HG03039 (cell line): ENCODE data around the gene PCGF2.

Experiments used
- ATAC-seq: cut with Tn5 transposase; IDR thresholded peaks from one replicate; pipeline ENCODE4 v1.9.1; 2021; ENCODE audit warnings: mild to moderate bottlenecking, moderate library complexity; ENCODE audit not compliant: unreplicated experiment

Gene PCGF2

DNA sequence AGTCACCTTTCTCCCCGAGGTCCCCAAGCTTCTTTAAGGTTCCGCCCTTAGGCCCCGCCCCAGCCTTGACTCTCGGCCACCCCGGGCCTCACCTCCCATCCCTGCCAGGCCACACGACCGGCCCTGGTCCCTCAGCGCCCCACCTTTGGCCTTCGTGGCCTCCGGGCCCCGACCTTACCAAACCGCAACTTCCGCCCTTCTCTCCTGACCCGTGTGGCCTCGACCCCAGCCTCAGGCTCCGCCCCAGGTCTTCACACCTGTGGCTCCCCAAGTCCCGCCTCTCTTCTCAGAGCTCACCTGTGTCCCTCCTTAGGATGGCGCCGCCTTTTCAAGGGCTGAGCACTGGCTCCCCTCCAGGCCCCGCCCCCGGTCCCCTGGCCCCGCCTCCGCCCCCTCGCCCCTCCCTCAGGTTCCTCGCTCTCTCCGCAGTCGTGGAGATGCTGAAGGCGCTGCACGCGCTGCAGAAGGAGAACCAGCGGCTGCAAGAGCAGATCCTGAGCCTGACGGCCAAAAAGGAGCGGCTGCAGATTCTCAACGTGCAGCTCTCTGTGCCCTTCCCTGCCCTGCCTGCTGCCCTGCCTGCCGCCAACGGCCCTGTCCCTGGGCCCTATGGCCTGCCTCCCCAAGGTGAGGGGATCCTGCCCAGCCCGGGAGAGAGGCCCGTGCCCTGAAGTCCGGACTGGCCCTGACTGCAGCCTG lies 28.0 kb downstream of the PCGF2 start:
- ATAC-seq = no peak

DNA sequence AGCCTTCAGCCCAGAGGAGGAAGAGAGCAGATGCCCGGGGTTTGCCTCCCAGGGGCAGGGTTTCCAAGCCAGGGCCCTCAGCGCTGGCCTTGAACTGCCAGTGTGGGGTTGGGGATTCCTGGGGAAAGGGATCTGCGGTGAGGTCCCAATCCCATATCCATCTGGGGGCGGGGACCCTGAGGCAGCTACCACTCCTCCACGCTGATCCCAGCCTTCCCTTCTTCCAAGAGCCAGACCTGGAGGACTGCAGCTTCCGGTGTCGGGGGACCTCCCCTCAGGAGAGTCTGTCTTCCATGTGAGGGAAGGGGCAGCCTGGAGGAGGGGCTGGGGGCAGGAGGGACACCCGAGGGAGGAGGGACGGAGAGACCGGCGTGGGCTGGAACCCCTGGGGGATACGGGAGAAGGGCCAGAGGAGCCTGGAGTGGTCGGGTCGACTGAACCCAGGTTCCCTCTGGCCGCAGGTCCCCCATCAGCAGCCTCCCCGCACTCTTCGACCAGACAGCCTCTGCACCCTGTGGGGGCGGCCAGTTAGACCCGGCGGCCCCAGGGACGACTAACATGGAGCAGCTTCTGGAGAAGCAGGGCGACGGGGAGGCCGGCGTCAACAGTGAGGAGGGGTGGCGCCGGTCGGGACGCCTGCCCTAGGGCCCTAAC lies 28.7 kb downstream of the PCGF2 start:
- no peak for ATAC-seq

DNA sequence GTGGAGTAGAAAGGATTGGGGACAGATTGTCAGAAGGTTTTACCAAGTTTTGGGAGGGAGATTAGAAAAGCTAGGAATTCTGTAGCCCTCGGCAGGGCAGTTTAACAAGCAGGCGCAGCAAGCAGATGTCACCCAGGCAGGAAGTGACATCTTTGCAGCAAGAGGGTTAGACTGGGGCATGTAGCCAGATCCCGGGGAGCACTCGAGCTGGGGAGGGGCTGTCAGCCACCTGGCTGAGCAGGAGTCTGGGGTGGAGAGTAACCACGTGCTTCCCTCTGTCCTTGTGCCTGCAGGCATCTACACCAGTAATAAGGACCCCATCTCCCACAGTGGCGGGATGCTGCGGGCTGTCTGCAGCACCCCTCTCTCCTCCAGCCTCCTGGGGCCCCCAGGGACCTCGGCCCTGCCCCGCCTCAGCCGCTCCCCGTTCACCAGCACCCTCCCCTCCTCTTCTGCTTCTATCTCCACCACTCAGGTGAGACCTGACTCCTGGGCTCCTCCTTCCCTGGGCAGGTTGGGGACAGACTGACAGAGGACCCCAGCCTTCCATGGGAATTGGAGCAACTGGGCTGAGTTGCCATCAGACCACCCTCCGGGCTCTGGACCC lies 30.9 kb downstream of the PCGF2 start:
- ATAC-seq = no peak

GRCh38 chr17:38716368-38717005 lies 31.6 kb downstream of the PCGF2 start:
- ATAC-seq = no peak

DNA sequence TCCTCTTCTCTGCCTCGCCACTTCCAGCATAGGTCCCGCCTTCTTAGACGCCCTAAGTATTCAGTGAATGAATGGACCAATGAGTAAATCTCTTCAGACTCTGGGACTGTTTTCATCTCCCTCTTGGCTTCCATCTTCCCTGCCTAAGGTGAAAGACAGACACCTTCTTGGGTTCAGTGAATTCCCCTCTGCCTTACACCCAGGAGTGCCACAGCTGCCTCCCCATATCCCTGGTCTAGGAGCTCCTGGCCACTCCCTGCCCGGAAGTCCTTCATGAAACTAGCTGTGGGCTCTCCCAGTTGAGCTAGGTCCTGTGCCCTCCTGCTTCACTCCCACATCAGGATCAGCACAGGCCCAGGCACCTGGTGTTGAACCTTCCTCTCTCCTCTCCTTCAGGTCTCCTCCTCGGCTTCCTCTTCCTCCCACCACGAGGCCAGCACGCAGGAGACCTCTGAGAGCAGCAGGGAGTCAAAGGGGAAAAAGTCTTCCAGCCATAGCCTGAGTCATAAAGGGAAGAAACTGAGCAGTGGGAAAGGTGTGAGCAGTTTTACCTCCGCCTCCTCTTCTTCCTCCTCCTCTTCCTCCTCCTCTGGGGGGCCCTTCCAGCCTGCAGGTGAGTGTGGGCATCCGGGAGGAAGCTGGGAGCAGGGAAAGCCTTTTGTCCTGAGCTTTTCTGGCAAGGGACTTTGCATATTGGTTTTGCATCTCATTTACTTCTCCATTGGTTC lies 32.8 kb downstream of the PCGF2 start:
- no peak for ATAC-seq

DNA sequence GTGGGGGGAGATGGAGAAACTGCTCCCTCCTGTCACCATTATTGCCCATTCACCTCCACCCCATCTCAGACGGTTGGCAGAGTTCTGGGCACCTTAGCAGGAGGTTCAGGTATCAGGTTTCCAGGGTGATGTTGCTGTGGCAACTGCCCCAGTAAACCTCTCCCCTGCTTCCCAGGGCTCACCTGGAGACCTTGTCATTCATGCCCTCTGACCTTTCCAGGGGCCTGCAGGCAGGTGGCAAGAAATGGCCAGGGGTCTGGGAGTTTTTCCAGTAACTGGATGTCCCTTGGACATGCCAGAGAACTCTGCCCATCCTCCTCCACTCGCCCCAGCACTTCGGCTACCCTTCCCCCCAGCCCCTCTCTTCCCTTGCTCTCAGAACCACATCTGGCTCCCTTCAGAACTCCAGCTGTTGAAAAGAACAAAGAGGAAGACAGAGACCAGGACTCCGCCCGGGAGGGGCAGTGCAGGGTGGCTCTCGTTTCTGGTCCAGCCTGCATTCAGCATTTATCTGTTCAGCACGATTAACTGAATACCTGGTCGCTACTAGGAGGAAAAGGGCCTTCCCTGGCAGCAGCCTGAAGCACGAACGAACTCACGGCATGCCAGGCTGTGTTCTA lies 34.6 kb downstream of the PCGF2 start:
- no peak for ATAC-seq

- ATAC-seq = no peak
These were observed 35.5 kb downstream of the PCGF2 start for GRCh38 chr17:38712593-38712992.

GRCh38 chr17:38711792-38712571 lies 36.2 kb downstream of the PCGF2 start:
- ATAC-seq = no peak

DNA sequence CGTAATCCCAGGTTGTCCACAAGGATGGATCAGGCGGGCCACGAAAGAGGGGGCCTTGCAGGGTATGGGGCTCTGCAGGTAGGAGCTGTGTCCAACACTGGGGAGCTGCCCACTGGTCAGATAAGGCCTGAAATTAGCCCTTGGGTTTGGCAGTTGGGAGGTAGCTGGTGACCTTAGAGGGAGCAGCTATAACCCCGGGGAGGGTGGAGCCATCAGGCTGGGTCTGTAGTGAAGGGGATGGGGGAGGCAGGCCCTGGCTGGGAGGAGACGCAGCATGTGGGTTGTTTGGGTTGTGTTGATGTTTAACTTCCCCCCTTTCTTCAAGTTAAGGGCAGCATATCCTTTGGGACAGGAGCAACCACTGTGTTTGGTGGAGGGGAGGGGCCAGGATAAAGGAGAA lies 37.2 kb downstream of the PCGF2 start:
- no peak for ATAC-seq

GRCh38 chr17:38710604-38710962 lies 37.6 kb downstream of the PCGF2 start:
- ATAC-seq = no peak

DNA sequence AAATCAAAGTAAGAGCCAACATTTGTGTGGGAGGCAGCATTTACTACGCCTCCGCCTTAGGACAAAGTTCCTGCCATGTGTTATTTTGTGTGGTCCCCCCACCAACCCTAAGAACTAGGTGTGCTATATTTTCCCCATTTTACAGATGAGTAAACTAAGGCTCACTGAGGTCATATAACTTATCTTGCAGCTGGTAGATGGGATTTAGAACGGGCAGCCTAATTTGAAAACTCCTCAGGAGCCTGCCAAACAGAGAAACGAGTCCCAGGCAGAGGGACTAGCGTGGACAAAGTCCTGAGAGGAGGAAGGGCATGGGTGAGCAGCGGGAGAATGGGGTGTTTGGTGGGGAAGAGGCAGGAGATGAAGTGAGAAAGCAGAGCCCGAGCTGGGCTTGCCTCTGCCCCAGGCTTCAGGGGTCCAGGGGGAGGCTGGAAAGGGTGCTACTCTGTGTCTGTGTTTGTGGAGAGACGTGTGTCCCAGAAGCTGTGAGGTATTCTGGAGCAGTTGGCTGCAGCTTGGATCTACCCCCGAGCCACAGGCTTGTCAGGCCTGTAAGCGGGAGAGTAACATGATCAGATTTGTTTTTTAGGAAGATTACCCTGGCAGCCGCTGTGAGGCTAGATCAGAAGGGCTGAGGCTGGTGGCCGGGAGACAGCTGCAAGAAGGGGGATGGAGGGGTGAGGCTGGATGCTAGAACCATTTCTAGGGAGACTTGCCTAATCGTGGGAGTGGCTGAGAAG lies 38.1 kb downstream of the PCGF2 start:
- no peak for ATAC-seq

DNA sequence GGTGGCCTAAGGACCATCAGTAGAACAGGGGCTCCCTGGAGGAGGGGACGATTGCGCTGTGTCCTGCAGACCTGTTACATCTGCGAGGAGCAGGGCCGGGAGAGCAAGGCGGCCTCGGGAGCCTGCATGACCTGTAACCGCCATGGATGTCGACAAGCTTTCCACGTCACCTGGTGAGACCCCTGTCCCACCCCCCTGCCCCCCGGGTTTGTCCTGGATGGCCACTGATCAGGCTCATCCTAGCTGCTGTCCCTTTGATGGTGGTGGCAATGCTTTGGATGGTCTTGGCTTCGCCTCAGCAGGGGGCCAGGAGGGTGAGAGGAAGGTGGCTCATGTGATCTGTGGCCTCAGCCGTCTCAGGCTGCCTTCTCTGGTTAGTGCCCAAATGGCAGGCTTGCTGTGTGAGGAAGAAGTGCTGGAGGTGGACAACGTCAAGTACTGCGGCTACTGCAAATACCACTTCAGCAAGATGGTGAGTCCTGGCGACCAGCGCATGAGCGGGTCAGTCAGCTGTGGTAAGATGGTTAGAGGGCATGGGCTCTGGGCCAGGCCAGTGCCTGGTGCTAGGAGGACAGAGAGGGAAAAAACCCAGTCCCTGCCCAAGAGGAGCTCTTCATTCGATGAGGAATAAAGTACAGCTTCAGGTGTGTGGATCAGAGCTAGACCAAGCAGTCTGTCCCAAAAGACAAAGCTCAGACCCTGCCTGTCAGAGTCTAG lies 38.9 kb downstream of the PCGF2 start:
- no peak for ATAC-seq

- no peak for ATAC-seq
These were observed 40.3 kb downstream of the PCGF2 start for GRCh38 chr17:38707678-38708351.

GRCh38 chr17:38706505-38707216 lies 41.5 kb downstream of the PCGF2 start:
- no peak for ATAC-seq

DNA sequence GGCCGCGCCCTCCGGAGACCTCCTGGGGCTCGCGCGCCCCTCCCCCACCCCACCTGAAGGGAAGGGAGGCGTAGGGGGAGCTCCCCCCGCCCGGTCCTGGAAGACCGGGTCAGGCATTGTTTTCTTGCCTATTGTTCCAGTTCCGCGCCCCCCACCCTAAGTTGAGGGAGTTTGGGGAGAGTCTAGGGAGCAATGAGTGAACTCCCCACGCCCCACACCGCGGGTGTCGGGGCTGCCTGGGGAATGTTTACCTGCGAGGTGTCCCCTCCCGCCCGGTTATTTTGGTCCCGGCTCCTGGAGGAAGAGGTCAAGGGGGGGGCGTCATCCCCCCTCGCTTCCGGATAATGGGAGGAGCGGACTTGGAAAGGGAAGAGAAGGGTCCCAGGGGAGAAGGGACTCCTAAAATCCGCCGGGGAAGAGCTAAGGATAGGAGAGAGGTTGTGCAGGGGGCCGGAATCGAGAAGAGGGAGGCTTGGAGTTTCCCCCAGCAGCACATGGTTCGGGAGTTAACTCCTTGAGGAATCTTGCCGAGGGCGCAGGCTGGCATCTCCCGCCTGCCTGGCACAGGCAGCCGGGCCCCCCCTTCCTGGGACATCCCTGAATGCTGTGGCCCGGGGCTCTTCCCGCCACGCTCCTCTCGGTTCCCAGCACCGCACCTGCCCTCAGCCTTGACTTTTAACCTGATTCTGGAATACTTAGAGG lies 42.2 kb downstream of the PCGF2 start:
- ATAC-seq = no peak

GRCh38 chr17:38705523-38705802 lies 42.7 kb downstream of the PCGF2 start:
- no peak for ATAC-seq
